ENCODE results near the gene SOBP.
A peak's percentile ranks its signal among the peaks of the same experiment; 100 is the strongest.

SOBP gene

GRCh38 chr6:107618672-107619071, 128.8 kb downstream of the SOBP start:
- peak in 2 of 5 experiments; percentile 68 to 91 for DNase-seq

GRCh38 chr6:107620732-107621131, 130.8 kb downstream of the SOBP start:
- no peak for DNase-seq

GRCh38 chr6:107621229-107621937, 131.5 kb downstream of the SOBP start:
- DNase-seq = no peak

- no peak for DNase-seq
Measured at GRCh38 chr6:107622269-107622668, 132.4 kb downstream of the SOBP start.

GRCh38 chr6:107624050-107624449, 134.1 kb downstream of the SOBP start:
- DNase-seq = no peak

- DNase-seq = no peak
Measured at GRCh38 chr6:107624541-107624940, 134.6 kb downstream of the SOBP start.

- no peak for DNase-seq
Measured at GRCh38 chr6:107625264-107625663, 135.3 kb downstream of the SOBP start.

- no peak for DNase-seq
Measured at GRCh38 chr6:107626645-107627044, 136.7 kb downstream of the SOBP start.

- no peak for DNase-seq
Measured at GRCh38 chr6:107627969-107628368, 138.1 kb downstream of the SOBP start.

- DNase-seq = no peak
Measured at GRCh38 chr6:107628878-107629277, 139.0 kb downstream of the SOBP start.

- DNase-seq = no peak
Measured at GRCh38 chr6:107629548-107630129, 139.7 kb downstream of the SOBP start.

GRCh38 chr6:107630348-107630977, 140.5 kb downstream of the SOBP start:
- DNase-seq = no peak

- DNase-seq = no peak
Measured at GRCh38 chr6:107632381-107633136, 142.6 kb downstream of the SOBP start.

GRCh38 chr6:107633680-107634323, 143.9 kb downstream of the SOBP start:
- no peak for DNase-seq

- peak in 1 of 5 experiments; percentile 15 for DNase-seq
Measured at GRCh38 chr6:107634324-107635056, 144.6 kb downstream of the SOBP start.

GRCh38 chr6:107635057-107635515, 145.2 kb downstream of the SOBP start:
- no peak for DNase-seq

- no peak for DNase-seq
Measured at GRCh38 chr6:107636486-107636885, 146.6 kb downstream of the SOBP start.

GRCh38 chr6:107637316-107638315, 147.7 kb downstream of the SOBP start:
- DNase-seq = no peak

- no peak for DNase-seq
Measured at GRCh38 chr6:107638493-107638892, 148.6 kb downstream of the SOBP start.

- DNase-seq = no peak
Measured at GRCh38 chr6:107639511-107639910, 149.6 kb downstream of the SOBP start.

GRCh38 chr6:107641071-107641470, 151.2 kb downstream of the SOBP start:
- DNase-seq = no peak
